ENCODE measurements around the gene AKAP17A.
"Not testable (repeated sequence)": the region's sequence is repeated elsewhere in the genome, so short reads cannot be mapped to it uniquely, and the experiment has no call there.

AKAP17A gene

GRCh38 chrX:1591102-1591862, at the start of gene AKAP17A:
Gene AKAP17A (plus strand): TSS chrX:1591604. CDS start chrX:1593463, 1,859 bp downstream.
- peak within 1 kb of the TSS; percentile 67 for H3K27ac ChIP-seq
- DNase-seq (ENCODE audit: low read depth, low spot score) = peak; percentile 69

- DNase-seq (ENCODE audit: low read depth, low spot score) = no peak
- H3K27ac ChIP-seq = no peak overlapping the region
These were observed 48.2 kb upstream of the AKAP17A start for GRCh38 chrX:1542994-1543725.

GRCh38 chrX:1545776-1546408, 45.5 kb upstream of the AKAP17A start:
- no peak for DNase-seq (ENCODE audit: low read depth, low spot score)
- H3K27ac ChIP-seq = no peak overlapping the region

GRCh38 chrX:1546691-1547251, 44.6 kb upstream of the AKAP17A start:
- H3K27ac ChIP-seq = no peak overlapping the region
- no peak for DNase-seq (ENCODE audit: low read depth, low spot score)

GRCh38 chrX:1551959-1552546, 39.4 kb upstream of the AKAP17A start:
- no peak for DNase-seq (ENCODE audit: low read depth, low spot score)
- no peak overlapping the region for H3K27ac ChIP-seq

- no peak for DNase-seq (ENCODE audit: low read depth, low spot score)
These were observed 36.8 kb upstream of the AKAP17A start for GRCh38 chrX:1554469-1555210.

GRCh38 chrX:1555370-1555769, 36.0 kb upstream of the AKAP17A start:
- H3K27ac ChIP-seq = no peak overlapping the region
- no peak for DNase-seq (ENCODE audit: low read depth, low spot score)

More at GRCh38 chrX:1554469-1555210, 36.8 kb upstream of the AKAP17A start:
- no peak overlapping the region for H3K27ac ChIP-seq

GRCh38 chrX:1557442-1557841, 34.0 kb upstream of the AKAP17A start:
- DNase-seq (ENCODE audit: low read depth, low spot score); H3K27ac ChIP-seq: not testable (repeated sequence)

- DNase-seq (ENCODE audit: low read depth, low spot score) = no peak
These were observed 32.5 kb upstream of the AKAP17A start for GRCh38 chrX:1558761-1559468.

GRCh38 chrX:1561164-1561563, 30.2 kb upstream of the AKAP17A start:
- no peak for DNase-seq (ENCODE audit: low read depth, low spot score)
- H3K27ac ChIP-seq = no peak overlapping the region

More at GRCh38 chrX:1558761-1559468, 32.5 kb upstream of the AKAP17A start:
- no peak overlapping the region for H3K27ac ChIP-seq

- DNase-seq (ENCODE audit: low read depth, low spot score); H3K27ac ChIP-seq: not testable (repeated sequence)
These were observed 27.3 kb upstream of the AKAP17A start for GRCh38 chrX:1564077-1564476.

- DNase-seq (ENCODE audit: low read depth, low spot score) = no peak
- no peak overlapping the region for H3K27ac ChIP-seq
These were observed 26.4 kb upstream of the AKAP17A start for GRCh38 chrX:1564750-1565683.

- not testable (repeated sequence) for H3K27ac ChIP-seq; DNase-seq (ENCODE audit: low read depth, low spot score)
These were observed 17.2 kb upstream of the AKAP17A start for GRCh38 chrX:1574181-1574580.

GRCh38 chrX:1576201-1576992, 15.0 kb upstream of the AKAP17A start:
- DNase-seq (ENCODE audit: low read depth, low spot score) = no peak

GRCh38 chrX:1577845-1578244, 13.6 kb upstream of the AKAP17A start:
- DNase-seq (ENCODE audit: low read depth, low spot score) = no peak
- H3K27ac ChIP-seq = no peak overlapping the region

More at GRCh38 chrX:1576201-1576992, 15.0 kb upstream of the AKAP17A start:
- no peak overlapping the region for H3K27ac ChIP-seq

GRCh38 chrX:1578511-1579173, 12.8 kb upstream of the AKAP17A start:
- H3K27ac ChIP-seq = no peak overlapping the region
- no peak for DNase-seq (ENCODE audit: low read depth, low spot score)

- no peak overlapping the region for H3K27ac ChIP-seq
- DNase-seq (ENCODE audit: low read depth, low spot score) = no peak
These were observed 10.3 kb upstream of the AKAP17A start for GRCh38 chrX:1581132-1581531.
